GM19395 (cell line): ENCODE measurements around the gene ST7.

Source experiments
- ATAC-seq: cut with Tn5 transposase; IDR thresholded peaks from one replicate; pipeline ENCODE4 v1.9.1; 2021; ENCODE audit warnings: mild to moderate bottlenecking, moderate library complexity; ENCODE audit not compliant: unreplicated experiment

ST7 gene

DNA sequence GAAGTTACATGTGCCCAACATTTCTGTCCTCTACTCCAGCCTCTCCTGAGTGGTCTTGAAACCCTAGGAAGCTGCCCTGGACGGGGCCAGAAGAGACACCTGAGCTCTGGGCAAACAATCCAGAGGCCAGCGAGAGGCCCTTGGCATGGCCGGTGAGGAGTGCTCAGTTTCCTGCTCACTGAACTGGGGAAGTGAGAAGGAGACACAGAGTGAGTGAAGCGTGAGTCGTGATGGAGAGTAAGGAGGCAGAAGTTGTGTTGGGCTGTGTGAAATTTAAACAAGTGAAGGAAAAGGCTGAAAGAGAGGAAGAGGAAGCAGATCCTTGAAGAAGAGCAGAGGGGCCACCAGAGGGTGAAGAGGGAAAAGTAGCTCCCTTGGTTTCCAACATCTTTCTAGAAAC lies 296.4 kb downstream of the ST7 start:
- no peak for ATAC-seq

- ATAC-seq: no peak
These were observed 296.9 kb downstream of the ST7 start for GRCh38 chr7:117250245-117250644.

GRCh38 chr7:117250801-117251200 lies 297.5 kb downstream of the ST7 start:
- ATAC-seq: no peak

DNA sequence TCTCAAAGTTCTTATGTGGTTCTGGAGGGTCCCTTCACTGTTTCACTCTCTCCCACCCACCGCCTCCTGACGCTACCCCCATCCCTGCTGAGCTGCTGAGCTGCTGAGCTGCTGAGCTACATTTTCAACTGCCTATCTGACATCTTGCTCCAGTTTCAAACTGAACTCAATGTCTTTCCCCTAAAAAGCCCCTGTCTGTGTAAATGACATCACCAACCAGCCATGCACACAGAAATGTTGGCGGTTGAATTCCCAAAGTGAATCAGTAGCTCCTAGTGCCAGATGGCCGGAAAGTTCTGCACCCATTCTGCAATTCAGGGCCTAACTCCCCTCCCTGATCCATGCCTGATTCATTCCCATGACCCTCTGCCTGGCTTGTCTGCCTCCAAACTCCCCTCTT lies 298.4 kb downstream of the ST7 start:
- peak; percentile 55 for ATAC-seq

DNA sequence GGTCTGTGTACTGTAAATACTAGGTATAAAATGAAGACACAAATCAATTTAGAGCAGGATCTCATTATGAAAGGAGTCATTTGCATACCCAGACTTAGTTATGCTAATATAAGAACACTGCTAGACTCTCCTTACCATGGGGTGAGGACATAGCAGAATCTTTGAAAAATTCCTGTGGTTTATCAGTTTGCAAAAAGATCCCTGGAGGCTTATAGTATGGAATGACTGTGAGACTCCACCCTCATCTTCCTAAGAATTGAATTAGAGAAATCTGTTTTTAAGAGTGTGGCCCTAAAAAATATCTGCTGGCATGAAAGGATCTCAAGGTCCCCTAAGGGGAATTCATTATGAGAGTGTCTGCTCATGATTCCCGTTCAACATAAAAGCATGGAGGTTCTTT lies 306.3 kb downstream of the ST7 start:
- ATAC-seq: no peak

- ATAC-seq: no peak
These were observed 309.2 kb downstream of the ST7 start for GRCh38 chr7:117262546-117262945.

GRCh38 chr7:117264716-117265115 lies 311.4 kb downstream of the ST7 start:
- ATAC-seq: no peak

- no peak for ATAC-seq
These were observed 316.1 kb downstream of the ST7 start for GRCh38 chr7:117269417-117269816.

- ATAC-seq: no peak
These were observed 316.6 kb downstream of the ST7 start for GRCh38 chr7:117269886-117270285.

DNA sequence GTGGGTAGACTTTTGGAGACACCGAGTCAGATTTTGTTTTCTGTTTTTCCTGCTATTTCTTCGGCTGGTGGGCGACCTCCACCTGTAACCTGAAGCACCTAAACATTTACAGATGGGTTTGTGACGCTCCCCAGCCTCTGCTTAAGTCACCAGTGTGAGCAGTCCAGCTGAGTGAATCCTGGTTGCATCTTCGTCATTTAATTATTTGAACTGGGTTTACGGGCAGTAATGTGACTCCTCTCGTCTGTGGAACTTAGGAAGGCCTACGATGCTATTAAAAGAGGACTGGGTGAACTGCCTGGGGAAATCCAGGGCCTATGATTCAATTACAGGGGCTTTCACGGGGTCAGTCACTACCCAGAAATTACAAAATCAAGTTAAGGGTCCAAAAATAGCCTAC lies 317.1 kb downstream of the ST7 start:
- no peak for ATAC-seq

- ATAC-seq: no peak
These were observed 318.3 kb downstream of the ST7 start for GRCh38 chr7:117271566-117271965.

GRCh38 chr7:117272017-117272759 lies 318.9 kb downstream of the ST7 start:
- ATAC-seq: no peak

DNA sequence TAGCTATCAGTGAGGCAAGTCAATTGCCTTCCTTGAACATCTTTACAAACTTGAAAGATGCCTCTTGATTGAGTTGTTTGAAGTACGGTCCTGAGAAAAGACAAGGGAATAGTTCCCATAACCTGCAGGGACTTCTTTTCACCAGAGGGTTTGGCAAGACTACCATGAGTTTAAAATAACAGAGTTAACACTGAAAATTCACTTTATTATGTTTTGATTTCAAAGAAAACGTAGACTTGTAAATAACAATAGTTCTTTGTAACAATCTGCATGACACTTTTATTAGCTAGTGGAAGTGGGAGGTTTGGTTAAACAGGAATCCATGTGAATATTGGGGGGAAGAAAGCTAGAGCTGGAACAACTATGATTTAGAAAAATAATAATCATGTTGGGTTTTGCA lies 320.0 kb downstream of the ST7 start:
- no peak for ATAC-seq

DNA sequence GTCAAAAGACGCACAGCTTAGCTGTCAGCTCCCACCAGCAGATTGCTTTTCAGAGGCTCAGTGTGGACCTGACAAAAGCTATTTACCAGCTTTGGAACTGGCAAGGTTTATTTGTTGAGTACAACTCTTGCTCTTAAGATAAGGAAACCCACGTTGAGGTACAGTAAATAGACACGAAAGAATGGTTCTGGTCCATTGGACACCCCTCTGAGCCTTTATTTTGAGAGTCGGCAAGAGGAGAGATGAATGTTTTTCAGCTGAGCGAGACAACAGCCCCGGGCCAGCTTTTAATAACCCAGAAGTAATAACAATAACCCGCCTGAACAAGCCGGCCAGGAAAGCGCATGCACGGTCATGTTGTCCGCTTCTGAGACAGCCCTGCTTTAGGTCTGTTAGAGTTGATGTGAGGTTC lies 320.5 kb downstream of the ST7 start:
- no peak for ATAC-seq

- ATAC-seq: no peak
These were observed 321.6 kb downstream of the ST7 start for GRCh38 chr7:117274951-117275350.

DNA sequence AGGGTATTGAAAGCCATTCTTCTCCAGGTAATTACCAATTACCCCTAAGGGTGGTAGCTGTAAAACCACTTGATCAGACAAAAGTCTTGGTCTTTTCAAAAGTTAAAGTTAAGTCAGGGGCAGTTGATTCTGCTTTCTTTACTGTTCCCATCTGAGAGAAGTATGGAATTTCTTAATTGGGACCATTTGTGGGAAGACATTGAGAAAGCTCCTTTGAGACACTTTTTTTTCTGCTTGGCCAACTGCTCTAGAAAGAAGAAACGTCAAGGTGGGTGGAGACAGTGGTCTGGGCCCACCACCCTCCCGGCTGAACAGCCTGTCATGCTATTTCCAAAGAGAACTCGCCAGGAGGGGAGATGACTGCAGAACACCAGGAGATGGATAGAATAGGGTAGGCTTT lies 324.3 kb downstream of the ST7 start:
- no peak for ATAC-seq

DNA sequence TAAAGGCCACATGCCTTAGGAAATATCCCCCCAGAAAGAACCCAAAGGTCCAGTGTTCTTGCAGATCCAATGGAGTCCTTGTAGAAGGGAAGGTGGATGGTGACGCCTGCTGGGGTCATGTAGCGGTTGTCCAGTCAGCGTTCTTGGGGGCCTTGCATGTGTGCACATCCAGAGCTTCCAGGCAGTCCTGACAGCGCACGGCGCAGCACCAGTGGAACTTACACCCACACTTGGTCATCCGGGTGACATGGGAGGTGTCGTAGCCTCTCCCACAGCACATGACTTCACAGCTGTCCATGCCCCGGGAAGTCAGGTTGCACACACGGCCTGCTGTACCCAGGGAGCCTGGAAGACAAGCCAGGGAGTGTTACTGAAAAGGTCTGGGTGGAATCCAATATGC lies 324.7 kb downstream of the ST7 start:
- ATAC-seq: no peak

DNA sequence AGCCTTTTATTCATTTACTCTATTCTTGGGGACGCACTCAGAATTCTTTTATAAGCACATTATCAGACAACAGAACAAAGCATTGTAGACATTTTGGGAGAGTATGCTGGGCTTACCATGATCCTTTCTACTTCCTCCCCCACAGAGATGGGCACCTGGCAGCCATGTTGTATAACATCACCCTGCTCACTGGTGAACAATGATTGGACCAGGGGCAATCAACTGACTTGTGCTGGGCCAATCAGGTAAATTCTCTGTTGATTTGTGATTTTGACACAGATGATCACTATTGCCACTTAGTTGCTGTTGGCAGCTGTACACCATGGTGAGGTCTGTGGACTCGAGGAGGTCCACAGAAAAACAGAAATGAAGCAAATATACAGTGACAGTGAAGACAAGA lies 325.9 kb downstream of the ST7 start:
- ATAC-seq: no peak
